HL-60 (cell line): ENCODE measurements around the gene ING2.

Experiments
- DNase-seq, 2 experiments: peaks; one replicate each; pipeline ENCODE4 v3.0.0-alpha.2; 2010 to 2020; ENCODE audit warnings: low read depth in 1 of 2, low spot score in 1 of 2
- H3K27ac ChIP-seq: fragments of 250-450 bp; sonication (Bioruptor Pico); replicated peaks from 2 replicates; pipeline ENCODE4 v1.5.1; 2020; ENCODE audit warnings: mild to moderate bottlenecking, moderate library complexity
- H3K27me3 ChIP-seq: fragments of 250-450 bp; sonication (Bioruptor Pico); 2 replicates; pipeline ENCODE4 v1.5.1; 2021; ENCODE audit warnings: mild to moderate bottlenecking, moderate library complexity; ENCODE audit not compliant: insufficient read depth, poor library complexity, severe bottlenecking
- H3K4me3 ChIP-seq: replicated peaks from 2 replicates; pipeline ENCODE4 v1.5.1; 2011; ENCODE audit warnings: mild to moderate bottlenecking, control low read depth, low read length; ENCODE audit not compliant: insufficient read depth
- CTCF ChIP-seq: IDR thresholded peaks from one replicate; pipeline ENCODE4 v1.5.1; 2011; ENCODE audit warnings: low read length, control low read depth, inconsistent platforms; ENCODE audit not compliant: insufficient read depth
- GABPA ChIP-seq: IDR thresholded peaks from 2 replicates; pipeline ENCODE4 v1.6.1; 2012; ENCODE audit warnings: low read depth
- POLR2AphosphoS5 ChIP-seq: IDR thresholded peaks from 2 replicates; pipeline ENCODE4 v1.6.1; 2012; ENCODE audit warnings: low read depth
- REST ChIP-seq: IDR thresholded peaks from 2 replicates; pipeline ENCODE4 v1.6.1; 2012; ENCODE audit warnings: low read depth; ENCODE audit not compliant: insufficient replicate concordance
- SPI1 ChIP-seq: IDR thresholded peaks from 2 replicates; pipeline ENCODE4 v1.6.1; 2012; ENCODE audit warnings: low read depth, mild to moderate bottlenecking, borderline replicate concordance

The ING2 gene

GRCh38 chr4:183470821-183471220 is 34.0 kb upstream of the ING2 start:
- no peak for DNase-seq
- H3K4me3 ChIP-seq, result no peak overlapping the region
- TF ChIP-seq GABPA (no peak), POLR2AphosphoS5 (no peak), CTCF (no peak), SPI1 (no peak), REST (no peak)
- H3K27ac ChIP-seq, result no peak overlapping the region
- H3K27me3 ChIP-seq, result no peaks in the 10 kb centered on the region

GRCh38 chr4:183471946-183472708 is 32.7 kb upstream of the ING2 start:
- Histone ChIP-seq H3K27ac (no peak overlapping the region), H3K4me3 (no peak overlapping the region), H3K27me3 (no peaks in the 10 kb centered on the region)
- TF ChIP-seq CTCF (peak; percentile 38), SPI1 (peak; percentile 1; the same call in 1 of the 2 replicates), GABPA (no peak)
- DNase-seq, result peak in 1 of 2 experiments; percentile 87

- no peak for DNase-seq
- no peak overlapping the region for H3K4me3 ChIP-seq
- no peaks in the 10 kb centered on the region for H3K27me3 ChIP-seq
- H3K27ac ChIP-seq, result no peak overlapping the region
- no peak for TF ChIP-seq REST
- no peak for TF ChIP-seq SPI1
- TF ChIP-seq GABPA, result no peak
- TF ChIP-seq POLR2AphosphoS5, result no peak
- TF ChIP-seq CTCF, result no peak
Observed at GRCh38 chr4:183478123-183478522, 26.7 kb upstream of the ING2 start.

GRCh38 chr4:183478926-183479325 is 25.9 kb upstream of the ING2 start:
- H3K27ac ChIP-seq, result no peak overlapping the region
- TF ChIP-seq REST, result no peak
- TF ChIP-seq CTCF, result no peak
- no peak for TF ChIP-seq SPI1
- TF ChIP-seq POLR2AphosphoS5, result no peak
- TF ChIP-seq GABPA, result no peak
- no peak overlapping the region for H3K4me3 ChIP-seq
- H3K27me3 ChIP-seq, result no peaks in the 10 kb centered on the region
- no peak for DNase-seq
